ENCODE data around the gene TTC9C.

Gene TTC9C, protein sequence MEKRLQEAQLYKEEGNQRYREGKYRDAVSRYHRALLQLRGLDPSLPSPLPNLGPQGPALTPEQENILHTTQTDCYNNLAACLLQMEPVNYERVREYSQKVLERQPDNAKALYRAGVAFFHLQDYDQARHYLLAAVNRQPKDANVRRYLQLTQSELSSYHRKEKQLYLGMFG

DNA sequence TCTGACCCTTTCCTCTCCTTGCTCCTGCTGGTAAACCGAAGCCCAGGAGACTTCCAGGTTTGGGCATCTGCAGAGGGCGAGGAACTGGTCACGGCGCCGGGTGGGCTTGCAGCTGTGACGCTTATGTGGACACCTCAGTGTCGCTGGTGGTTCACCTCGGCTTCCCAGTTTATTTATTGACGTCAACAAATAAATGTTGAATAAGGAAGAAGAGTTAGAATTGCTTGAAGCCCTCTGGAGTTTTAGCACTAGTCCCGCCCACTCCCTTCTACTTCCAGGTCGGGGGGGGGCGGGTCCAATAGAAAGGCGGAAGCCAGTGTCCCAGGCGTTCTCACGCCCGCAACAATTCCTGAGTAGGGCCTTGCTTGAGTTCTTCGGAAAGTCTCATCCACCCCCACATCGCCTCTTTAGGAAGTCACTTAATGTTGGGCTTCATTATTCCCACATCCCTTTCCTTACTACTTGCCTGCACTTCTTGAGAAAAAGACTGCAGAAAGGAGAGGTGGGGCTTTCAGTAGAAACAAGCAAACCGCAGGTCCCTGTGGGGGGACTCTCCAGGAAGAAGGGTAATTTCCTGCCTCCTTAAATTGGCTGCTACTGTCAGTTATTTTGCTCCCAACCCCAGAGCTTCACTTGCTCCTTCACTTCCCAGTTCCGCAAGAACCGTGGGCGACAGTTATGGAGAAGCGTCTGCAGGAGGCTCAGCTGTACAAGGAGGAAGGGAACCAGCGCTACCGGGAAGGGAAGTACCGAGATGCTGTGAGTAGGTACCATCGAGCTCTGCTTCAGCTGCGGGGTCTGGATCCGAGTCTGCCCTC, at the start of gene TTC9C:
Gene TTC9C (plus strand): TSS at position 316 of the 818 bp plus-strand sequence. CDS start 363 bp downstream, at position 679.
- in situ Hi-C loops (cut with MboI; ENCODE audit: low sequenced_read_pairs), result no loop called here

DNA sequence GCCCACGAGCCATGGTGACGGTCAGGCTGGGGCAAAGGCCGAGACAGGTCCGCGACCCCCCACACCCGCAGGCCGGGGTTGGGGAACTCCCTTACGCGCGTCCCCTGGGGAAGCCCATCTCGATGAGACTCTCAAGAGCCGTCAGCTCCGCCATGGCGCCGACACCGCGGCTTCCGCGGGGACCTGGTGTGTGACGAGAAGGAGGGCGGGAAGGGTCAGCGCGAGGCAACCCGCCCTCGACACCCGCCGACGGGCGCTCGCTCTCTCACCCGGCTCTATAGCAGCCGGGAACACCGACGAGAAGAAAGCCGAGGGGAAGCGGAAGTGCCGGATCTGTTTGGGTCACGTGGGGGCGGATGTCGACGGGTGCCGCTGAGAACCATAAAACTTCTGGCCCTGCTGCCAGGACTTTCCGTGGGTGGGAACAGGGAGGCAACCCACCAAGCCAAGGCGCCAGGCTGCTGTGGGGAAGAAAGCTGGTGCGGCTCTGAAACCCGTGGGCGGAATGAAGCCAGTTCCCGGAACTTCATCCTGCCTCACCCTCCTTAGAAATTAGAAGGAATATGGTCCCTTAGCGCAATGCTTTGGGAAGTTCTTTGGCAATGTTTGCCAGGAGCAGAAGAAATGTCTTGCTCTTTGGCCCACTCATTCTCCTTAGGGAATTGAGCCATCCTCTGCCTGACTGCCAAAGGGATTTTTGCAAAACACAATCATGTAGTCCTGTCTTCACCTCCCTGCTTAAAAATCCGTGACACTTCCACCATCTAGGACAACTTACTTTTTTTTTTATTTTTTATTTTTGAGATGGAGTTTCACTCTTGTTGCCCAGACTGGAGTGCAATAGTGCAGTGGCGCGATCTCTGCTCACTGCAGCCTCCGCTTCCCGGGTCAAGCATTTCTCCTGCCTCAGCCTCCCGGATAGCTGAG, 49.3 kb upstream of the TTC9C start, which contains the start of gene UBXN1:
Gene UBXN1 (minus strand): TSS at position 304 of the 927 bp plus-strand sequence. CDS start 150 bp downstream, at position 154.
- in situ Hi-C loops (cut with MboI; ENCODE audit: low sequenced_read_pairs), result no loop called here

DNA sequence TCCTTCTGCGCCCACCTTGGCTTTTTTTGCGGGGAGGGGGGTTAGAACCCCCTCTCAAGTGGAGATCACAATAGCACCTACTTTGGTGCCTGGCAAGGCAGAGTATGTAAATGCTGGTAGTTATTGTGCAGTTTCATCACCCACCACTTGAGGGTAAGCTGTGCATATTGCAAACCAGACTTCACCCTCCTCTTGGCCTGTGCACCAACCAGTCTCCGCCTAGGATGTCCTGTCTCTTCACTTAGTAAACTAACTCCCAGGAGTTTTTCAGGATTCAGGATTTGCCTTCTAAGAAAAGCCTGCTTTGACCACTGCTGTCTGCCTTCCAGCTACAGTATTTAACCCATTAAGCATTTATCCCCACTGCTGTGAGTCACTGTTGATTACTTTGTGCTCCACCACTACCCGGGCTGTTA, 47.5 kb upstream of the TTC9C start:
- in situ Hi-C loops (cut with MboI; ENCODE audit: low sequenced_read_pairs), result no loop called here

DNA sequence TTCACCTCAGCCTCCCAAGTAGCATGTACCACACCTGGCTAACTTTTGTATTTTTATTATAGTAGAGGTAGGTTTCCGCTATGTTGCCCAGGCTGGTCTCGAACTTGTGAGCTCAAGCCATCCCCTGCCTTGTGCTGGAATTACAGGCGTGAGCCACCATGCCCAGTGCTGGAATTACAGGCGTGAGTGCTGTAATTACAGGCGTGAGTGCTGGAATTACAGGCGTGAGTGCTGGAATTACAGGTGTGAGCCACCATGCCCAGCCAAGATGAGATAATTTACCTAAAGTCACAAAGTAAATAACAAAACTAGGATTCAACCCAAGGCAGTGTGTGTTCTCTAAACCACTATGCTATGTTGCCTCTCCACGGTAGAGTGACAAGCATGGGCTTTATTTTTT, 45.8 kb upstream of the TTC9C start:
- in situ Hi-C loops (cut with MboI; ENCODE audit: low sequenced_read_pairs), result no loop called here

DNA sequence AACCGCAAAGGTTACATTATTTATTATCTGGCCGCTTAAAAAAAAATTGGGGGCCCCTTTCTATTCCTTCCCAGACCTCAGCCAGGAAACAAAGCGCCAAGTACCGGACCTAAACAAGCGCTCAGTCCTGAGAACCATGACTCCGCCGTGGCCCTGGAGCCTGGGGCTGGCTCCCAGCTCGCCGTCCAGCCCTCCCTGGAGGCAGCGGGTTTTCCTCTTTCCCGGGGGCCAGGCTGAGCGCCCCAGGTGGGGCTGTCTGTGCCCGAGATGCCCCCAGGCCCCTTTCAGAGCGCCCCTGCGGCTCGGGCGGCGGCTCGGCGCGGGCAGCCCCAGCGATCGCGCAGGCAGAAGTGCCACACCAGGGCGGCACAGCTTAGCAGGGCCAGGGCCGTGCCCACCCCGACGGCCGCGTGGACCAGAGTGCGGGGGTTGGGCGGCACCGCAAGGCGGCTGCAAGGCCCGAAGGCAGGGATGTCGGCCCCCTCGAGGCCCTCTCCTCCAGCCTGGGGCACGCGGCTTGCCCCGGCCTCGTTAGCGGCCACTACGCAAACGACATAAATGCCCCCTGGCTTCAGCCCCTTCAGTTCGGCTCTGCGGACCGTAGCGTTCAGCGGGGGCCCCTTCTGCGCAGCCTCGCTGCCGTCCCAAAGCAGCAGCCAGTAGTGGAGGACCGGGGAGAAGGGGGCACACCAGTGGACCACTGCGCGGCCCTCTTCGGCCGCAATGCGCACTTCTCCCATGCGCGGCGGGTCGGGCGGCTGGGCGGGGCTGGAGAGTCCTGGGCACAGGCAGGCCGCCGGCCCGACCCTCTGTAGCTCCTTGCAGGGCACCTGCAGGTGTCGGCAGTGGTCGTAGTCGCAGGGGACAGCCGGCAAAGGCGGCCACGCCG, 40.5 kb upstream of the TTC9C start:
- in situ Hi-C loops (cut with MboI; ENCODE audit: low sequenced_read_pairs), result no loop called here

DNA sequence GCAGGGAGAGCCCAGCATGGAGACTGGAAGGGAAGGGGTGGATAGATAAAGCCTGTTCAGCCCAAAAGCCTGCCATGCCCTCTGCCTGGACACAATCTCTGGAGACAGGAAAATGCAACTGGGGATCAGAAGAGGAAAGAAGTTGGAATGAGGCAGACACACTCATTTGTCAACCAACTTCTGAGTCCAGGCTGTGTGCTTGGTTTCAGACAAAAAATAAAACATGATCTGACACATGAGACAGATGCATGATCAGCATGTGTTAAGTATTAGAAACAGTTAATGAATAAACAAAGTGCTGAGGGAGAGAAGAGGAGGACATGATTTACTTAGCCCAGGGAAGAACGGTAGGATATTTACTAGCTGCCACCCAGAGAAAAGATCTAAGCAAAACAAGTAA, 39.8 kb upstream of the TTC9C start:
- in situ Hi-C loops (cut with MboI; ENCODE audit: low sequenced_read_pairs), result no loop called here

DNA sequence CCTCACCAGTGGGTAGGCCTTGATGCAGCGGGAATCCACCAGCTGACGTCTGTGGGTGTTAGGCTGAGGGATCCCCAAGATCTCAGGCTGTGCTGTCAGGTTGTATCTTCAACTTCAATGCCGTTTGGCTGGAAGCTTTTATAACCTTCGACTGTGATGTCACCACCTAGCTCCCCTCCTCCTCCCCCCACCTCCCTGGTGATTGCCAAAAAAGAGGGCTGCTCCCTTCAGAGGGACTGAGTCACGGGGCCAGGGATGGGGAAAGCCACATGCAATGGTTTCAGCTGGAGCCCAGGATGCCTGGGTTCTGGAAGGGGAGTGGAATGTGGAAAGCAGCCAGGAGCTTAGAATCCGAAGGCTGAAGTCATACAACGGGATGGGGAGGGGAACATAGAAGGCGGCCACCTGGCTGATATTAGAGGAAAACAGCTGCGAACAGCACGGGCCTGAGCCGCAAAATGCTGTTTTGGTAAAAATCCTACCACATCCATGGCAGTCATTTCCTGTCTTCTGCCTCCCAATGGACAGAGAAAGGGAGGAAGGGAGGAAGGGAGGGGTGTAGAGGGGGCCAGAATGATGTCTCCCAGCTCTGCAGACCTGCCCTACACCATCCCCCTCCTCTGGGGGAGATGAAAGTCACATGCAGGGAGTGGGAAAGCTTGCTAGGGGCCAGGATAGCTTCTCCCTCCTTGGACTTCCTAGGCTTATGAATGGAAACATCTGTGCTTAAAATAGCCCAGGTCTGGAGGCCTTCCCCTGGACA, 38.7 kb upstream of the TTC9C start, which contains the start of gene LRRN4CL:
Gene LRRN4CL (minus strand): TSS at position 110 of the 763 bp plus-strand sequence. CDS start 1,022 bp downstream, outside the sequence.
- in situ Hi-C loops (cut with MboI; ENCODE audit: low sequenced_read_pairs), result loop anchor here (10.0 kb wide), 1 partner anchor 275 kb away; the partner anchor contains the start of gene SCGB1A1

DNA sequence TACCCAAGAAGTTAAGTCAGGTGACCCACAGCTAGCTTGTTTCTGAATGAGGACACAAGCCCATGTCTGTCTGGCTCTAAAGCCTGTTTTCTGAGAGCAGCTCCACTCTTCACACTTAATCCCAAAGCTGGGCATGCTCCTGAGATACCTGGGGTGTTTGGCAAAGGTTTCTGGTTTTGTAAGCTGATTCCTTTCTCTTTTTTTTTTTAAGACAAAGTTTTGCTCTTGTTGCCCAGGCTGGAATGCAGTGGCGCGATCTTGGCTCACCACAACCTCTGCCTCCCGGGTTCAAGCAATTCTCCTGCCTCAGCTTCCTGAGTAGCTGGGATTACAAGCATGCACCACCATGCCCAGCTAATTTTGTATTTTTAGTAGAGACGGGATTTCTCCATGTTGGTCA, 34.7 kb upstream of the TTC9C start:
- in situ Hi-C loops (cut with MboI; ENCODE audit: low sequenced_read_pairs), result loop anchor here (10.0 kb wide), 1 partner anchor 279 kb away; the partner anchor contains the start of gene SCGB1A1

DNA sequence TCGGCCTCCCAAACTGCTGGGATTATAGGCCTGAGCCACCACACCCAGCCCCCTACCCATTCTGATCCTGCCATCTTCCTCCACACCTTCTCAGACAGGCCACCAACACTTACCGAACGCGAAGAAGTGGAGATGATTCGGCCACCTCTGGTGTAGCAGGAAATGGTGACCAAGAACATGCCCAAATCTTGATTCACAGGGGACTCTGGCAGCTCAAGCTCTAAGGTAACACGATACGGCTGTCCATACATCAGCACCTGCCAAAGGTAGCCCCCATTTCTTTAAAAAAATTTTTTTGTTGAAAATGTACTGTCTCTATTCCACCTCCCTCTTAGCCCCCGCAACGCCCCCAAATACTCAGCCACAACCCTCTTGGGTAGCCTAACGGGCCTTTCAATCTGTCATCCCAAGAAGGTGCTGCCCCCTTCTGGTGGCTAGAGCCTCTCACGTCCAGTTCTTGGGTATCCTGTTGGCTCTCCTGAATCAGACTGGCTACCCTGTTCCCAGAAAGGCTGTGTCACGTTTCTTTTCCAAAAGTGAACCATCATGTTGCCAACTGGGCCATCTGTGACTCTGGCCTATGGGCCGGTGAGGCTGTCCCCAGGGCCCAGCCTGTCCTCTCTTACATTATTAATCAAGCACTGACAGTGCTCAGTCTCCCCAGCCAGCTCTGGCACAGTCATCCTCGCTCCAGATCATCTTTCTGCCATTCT, 33.7 kb upstream of the TTC9C start:
- in situ Hi-C loops (cut with MboI; ENCODE audit: low sequenced_read_pairs), result loop anchor here (10.0 kb wide), 1 partner anchor 280 kb away; the partner anchor contains the start of gene SCGB1A1

DNA sequence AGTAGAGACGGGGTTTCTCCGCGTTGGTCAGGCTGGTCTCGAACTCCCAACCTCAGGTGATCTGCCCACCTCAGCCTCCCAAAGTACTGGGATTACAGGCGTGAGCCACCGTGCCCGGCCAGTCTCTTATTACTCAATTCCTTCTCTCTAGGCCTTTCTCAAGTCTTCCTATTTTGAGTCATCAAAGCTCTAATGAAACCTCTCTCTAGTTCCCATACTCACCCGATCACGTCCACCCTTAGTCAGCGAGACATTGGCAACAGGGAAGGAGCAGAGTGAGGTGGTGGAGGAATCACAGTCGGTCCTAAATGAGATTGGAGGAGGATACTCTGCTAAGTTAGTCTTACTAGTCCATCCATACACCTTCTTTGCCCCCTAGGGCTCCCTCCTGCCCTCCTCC, 26.0 kb upstream of the TTC9C start:
- in situ Hi-C loops (cut with MboI; ENCODE audit: low sequenced_read_pairs), result loop anchor here (10.0 kb wide), 1 partner anchor 107 kb away; the partner anchor contains the start of gene TUT1

DNA sequence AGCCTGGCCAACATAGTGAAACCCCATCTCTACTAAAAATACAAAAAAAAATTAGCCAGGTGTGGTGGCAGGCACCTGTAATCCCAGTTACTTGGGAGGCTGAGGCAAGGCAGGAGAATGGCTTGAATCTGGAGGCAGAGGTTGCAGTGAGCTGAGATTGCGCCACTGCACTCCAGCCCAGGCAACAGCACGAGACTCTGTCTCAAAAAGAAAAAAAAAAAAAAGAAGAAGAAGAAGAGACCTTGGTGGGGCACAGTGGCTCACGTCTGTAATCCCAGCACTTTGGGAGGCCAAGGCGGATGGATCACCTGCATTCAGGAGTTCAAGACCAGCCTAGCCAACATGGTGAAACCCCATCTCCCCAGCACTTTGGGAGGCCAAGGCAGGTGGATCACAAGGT, 24.4 kb upstream of the TTC9C start:
- in situ Hi-C loops (cut with MboI; ENCODE audit: low sequenced_read_pairs), result loop anchor here (10.0 kb wide), 1 partner anchor 109 kb away; the partner anchor contains the start of gene TUT1

DNA sequence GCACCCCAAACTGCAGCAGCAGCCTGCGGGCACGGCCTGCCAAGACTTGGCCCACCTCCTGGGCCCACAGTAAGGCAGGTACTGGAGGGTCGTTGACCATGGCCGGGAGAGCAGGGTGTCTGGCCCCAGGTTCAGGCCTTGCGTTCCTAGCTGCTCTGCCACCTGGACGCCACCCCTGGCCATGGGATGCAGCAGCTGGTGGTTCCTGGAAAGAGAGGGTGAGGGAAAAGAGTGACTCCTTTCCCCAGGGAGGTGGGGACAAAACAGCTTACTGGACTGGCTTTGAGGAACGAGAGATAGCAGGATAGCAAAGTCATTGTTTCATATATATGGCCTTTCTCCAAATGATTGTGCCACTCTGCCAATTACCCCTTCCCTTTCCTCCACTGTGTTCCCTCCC, 22.9 kb upstream of the TTC9C start:
- in situ Hi-C loops (cut with MboI; ENCODE audit: low sequenced_read_pairs), result loop anchor here (10.0 kb wide), 1 partner anchor 111 kb away; the partner anchor contains the start of gene TUT1

DNA sequence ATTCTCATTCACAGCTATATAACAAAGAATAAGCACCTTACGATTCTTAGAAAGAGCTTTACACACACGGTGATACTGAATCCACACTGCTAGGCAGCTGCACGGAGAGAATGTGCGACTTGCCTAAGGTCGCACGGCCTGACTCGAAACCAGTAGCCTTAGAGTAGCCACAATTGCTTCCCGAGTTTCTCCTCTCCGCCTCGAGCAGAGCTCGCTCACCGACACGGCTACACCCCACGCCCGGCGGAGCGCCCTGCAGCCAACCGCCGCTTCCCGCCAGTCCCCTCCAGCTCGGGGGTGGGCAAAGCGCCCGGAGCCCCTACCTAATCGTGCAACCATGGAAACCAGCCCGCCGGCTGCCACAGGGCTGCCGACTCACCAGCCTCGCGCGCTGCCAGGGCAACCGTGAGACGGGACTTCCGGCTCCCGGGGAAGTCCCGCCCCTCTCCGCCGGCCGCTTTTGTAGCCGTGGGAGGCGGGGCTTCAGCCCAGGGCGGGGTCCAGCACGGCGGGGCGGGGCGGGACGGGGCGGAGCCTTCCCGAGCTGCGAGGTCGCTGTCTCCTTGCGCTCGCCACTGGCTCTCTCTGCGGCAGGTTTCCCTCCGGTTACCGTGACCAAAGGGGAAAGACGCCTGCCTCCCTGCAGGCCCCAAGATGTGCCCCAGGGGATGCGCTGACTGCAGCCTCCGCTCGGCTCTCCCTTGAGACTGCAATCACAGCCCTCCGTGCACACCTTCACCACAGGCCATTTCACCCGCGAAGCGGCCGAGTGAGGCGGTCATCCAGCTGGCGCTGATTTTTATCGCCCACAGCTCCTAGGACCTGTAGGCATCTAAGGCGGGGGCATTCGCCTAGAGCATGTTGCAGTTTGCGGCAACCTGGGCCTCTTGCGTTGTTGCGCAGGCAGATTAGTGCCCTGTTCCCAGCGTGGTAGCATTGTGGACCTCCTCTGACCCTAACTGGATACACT, 22.1 kb upstream of the TTC9C start:
- in situ Hi-C loops (cut with MboI; ENCODE audit: low sequenced_read_pairs), result loop anchor here (10.0 kb wide), 1 partner anchor 111 kb away; the partner anchor contains the start of gene TUT1

DNA sequence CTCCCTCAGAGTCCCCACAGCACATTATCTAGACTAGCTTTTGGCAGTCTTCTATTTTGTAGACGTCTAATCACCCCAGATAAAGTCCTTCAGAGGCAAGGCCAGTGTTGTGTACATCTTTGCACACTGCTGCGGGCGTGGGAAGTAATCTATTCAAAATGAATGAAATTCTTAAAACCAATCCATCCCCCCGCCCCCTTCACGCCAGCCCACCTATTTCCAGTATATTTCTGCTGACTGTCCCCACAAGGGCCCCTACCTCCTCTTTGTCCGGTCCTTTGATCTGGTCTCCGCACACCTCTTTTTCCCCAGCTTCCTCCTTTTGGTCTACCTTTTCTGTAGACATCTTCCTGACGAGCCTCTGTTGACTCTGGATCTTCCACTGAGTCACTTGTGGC, 21.4 kb upstream of the TTC9C start:
- in situ Hi-C loops (cut with MboI; ENCODE audit: low sequenced_read_pairs), result loop anchor here (10.0 kb wide), 1 partner anchor 112 kb away; the partner anchor contains the start of gene TUT1

DNA sequence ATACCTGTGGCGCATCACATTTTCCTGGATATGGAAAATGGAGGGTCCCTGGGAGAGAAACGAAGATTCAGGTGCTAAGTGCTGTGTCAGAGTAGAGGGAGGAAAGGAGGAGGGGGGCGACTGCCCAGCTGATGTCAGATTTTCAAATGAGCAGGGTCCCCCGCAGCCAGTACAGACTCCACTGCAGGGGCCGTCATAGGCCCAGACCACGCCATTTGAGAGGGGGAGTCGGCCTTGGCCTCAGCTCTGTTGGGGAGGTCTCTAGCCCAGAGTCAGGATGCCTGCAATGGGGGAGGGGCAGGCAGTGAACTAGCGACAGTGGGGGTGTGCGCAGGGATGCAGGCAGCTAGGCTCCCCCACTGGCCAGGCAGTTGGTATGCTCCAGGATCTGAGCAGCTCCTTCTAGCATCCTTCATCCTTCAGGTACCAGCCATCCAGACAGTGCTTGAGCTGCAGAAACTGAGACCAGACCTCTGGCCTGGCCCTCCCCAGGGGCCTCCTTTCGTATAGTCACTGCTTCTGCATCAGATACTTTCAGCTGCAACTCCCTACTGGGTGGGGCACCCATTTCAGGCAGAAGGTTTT, 20.9 kb upstream of the TTC9C start, which contains the start of the genes BSCL2 and GNG3:
Gene BSCL2 (minus strand): TSS at position 148 of the 585 bp plus-strand sequence. CDS start 229 bp downstream, outside the sequence.
Gene GNG3 (plus strand): TSS at position 400 of the 585 bp plus-strand sequence. CDS start 620 bp downstream, outside the sequence.
- in situ Hi-C loops (cut with MboI; ENCODE audit: low sequenced_read_pairs), result loop anchor here (10.0 kb wide), 1 partner anchor 113 kb away; the partner anchor contains the start of gene TUT1

DNA sequence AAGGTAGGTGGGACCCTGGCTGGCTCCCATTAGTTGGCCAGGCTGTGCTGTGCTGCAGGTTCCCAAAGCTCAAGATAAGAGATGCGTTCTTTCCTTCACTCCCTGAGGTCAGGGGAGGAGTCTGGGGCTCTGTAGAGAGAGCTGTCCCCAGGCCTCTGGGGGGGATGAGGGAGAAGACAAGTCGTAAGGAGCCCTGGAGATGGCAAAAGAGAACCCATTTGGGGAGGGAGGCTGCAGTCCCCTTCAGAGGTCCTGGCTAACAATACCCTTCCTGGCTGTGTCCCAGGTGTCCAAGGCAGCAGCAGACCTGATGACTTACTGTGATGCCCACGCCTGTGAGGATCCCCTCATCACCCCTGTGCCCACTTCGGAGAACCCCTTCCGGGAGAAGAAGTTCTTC, 19.9 kb upstream of the TTC9C start:
- in situ Hi-C loops (cut with MboI; ENCODE audit: low sequenced_read_pairs), result loop anchor here (10.0 kb wide), 1 partner anchor 114 kb away; the partner anchor contains the start of gene TUT1

All from HL-60/S4 treated with retinoic acid at 250 ng/mL for 4 days and 3 days (cell line).